ENCODE results near the gene PFDN5. TPM values are rescaled to one million over a fixed set of nuclear protein-coding genes. Genes with fewer than 3 reads are reported as not detected.

PFDN5 gene
- total RNA-seq, 2 donors from 2014 or later: 337 to 403 TPM

GRCh38 chr12:53334822-53335221 is 39.5 kb downstream of the PFDN5 start:
- no peak for DNase-seq
- 67% methylated on average over 7 to 8 of the region's 8 CpGs for WGBS, 2 donors
- H3K4me3 ChIP-seq: no peak overlapping the region
- no peaks in the 10 kb centered on the region for H3K36me3 ChIP-seq (replicated peaks in 1 of 2; ENCODE audit: insufficient read depth in 1 of 2, low read depth in 2 of 2)
- TF ChIP-seq CTCF (IDR thresholded peaks at IDR 0.05) (no peak), POLR2A (IDR thresholded peaks at IDR 0.05) (no peak)
- no peaks in the 10 kb centered on the region for H3K9me3 ChIP-seq
- intact Hi-C loops (cut with DNase I): no loop called here
- ATAC-seq: no peak
- H3K27me3 ChIP-seq: peaks cover 0 to 11% of the 10 kb centered on the region in 2 donors
- no peak overlapping the region for H3K27ac ChIP-seq
- no peaks in the 10 kb centered on the region for H3K4me1 ChIP-seq

DNA sequence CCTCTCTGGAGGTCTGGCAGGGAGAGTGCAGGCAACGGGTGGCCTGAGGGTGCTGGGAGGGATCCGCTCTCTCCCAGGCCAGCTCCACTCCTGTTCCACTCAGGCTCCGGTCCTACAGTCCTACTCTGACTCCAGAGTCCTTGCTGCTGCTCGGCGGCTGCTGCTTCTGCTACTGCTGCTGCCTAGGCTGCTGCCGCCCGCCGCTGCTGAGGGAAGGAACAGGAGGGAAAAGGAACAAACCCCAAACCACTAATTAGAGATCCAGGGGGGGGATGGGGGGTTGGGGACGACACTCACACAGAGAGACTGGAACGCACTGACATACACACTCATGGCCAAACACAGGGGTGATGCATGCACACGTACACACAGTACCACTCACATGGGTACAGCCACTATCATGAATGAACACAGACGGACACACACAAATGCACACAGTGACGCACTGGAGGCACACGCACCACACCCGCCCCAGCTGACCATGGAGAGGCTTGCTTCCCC is 40.9 kb downstream of the PFDN5 start, which contains the start of gene SP7:
TSS of gene SP7 (minus strand) at position 174 of the 501 bp plus-strand sequence. CDS start 708 bp downstream, outside the sequence.
- Histone ChIP-seq H3K27ac (no peak within 1 kb of the TSS), H3K4me3 (no peak within 1 kb of the TSS), H3K27me3 (peaks cover 0 to 11% of the 10 kb centered on the region in 2 donors), H3K4me1 (no peaks in the 10 kb centered on the region), H3K9me3 (no peaks in the 10 kb centered on the region), H3K36me3 (replicated peaks in 1 of 2; ENCODE audit: insufficient read depth in 1 of 2, low read depth in 2 of 2) (no peaks in the 10 kb centered on the region)
- WGBS, 2 donors: 40 to 50% methylated on average over 3 to 14 of the region's 15 CpGs
- DNase-seq: no peak
- TF ChIP-seq POLR2A (IDR thresholded peaks at IDR 0.05) (no peak), CTCF (IDR thresholded peaks at IDR 0.05) (no peak)
- ATAC-seq: peak; percentile 15
- intact Hi-C loops (cut with DNase I): no loop called here

DNA sequence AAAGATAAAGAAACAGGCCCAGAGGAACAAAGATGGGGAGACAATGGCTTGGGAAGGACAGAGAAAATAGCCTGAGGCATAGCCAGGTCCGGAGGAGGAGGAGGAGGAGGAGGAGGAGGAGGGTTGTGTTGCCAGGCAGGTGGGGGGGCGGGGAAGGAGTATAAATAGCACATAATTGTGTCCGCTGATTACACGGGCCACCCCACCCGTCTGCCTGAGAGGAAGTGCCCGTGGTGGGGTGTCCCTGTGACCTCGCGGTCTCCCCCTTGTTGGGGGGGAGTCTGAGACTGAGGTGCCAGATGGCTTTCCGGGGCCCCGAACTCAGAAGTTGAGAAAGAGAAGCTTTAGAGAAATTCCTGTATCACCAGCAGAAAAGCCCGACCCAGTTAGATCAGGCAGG is 42.7 kb downstream of the PFDN5 start:
- peaks cover 0 to 11% of the 10 kb centered on the region in 2 donors for H3K27me3 ChIP-seq
- TF ChIP-seq CTCF (IDR thresholded peaks at IDR 0.05) (no peak), POLR2A (IDR thresholded peaks at IDR 0.05) (no peak)
- intact Hi-C loops (cut with DNase I): no loop called here
- no peaks in the 10 kb centered on the region for H3K9me3 ChIP-seq
- H3K4me1 ChIP-seq: no peaks in the 10 kb centered on the region
- 32 to 35% methylated on average over 7 to 11 of the region's 11 CpGs for WGBS, 2 donors
- H3K36me3 ChIP-seq (replicated peaks in 1 of 2; ENCODE audit: insufficient read depth in 1 of 2, low read depth in 2 of 2): no peaks in the 10 kb centered on the region
- DNase-seq (no peak), ATAC-seq (no peak)
- H3K27ac ChIP-seq: no peak overlapping the region
- H3K4me3 ChIP-seq: no peak overlapping the region

DNA sequence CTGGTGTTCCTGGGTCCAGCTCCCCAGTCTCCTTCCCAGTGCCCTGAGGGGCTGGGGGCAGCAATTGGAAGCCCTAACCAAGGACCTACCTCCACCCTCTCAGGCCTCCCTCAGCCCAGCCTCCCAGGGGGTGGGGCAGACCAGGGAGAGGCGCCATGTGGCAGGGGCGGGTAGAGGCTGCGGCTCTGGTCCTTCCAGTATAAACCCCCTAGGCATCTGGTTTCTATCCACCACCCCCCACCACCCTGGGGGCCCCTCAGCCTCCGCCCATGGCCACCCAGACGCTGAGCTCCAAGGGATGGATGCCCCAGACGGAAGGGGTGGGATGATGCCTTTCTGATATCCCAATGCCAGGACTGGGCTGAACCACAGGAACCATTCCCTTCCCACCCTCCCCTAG is 43.6 kb downstream of the PFDN5 start:
- no peak overlapping the region for H3K4me3 ChIP-seq
- WGBS, 2 donors: 32 to 69% methylated on average over 3 to 4 of the region's 6 CpGs
- peaks cover 0 to 11% of the 10 kb centered on the region in 2 donors for H3K27me3 ChIP-seq
- intact Hi-C loops (cut with DNase I): no loop called here
- ATAC-seq (no peak), DNase-seq (no peak)
- H3K27ac ChIP-seq: no peak overlapping the region
- no peaks in the 10 kb centered on the region for H3K36me3 ChIP-seq (replicated peaks in 1 of 2; ENCODE audit: insufficient read depth in 1 of 2, low read depth in 2 of 2)
- TF ChIP-seq POLR2A (IDR thresholded peaks at IDR 0.05) (no peak), CTCF (IDR thresholded peaks at IDR 0.05) (no peak)
- H3K9me3 ChIP-seq: no peaks in the 10 kb centered on the region
- no peaks in the 10 kb centered on the region for H3K4me1 ChIP-seq

- ATAC-seq (no peak), DNase-seq (no peak)
- TF ChIP-seq POLR2A (IDR thresholded peaks at IDR 0.05) (no peak), CTCF (IDR thresholded peaks at IDR 0.05) (no peak)
- Histone ChIP-seq H3K27me3 (peaks cover 0 to 11% of the 10 kb centered on the region in 2 donors), H3K9me3 (no peaks in the 10 kb centered on the region), H3K4me3 (no peak overlapping the region), H3K36me3 (replicated peaks in 1 of 2; ENCODE audit: insufficient read depth in 1 of 2, low read depth in 2 of 2) (no peaks in the 10 kb centered on the region), H3K4me1 (peaks cover 6% of the 10 kb centered on the region), H3K27ac (no peak overlapping the region)
- intact Hi-C loops (cut with DNase I): no loop called here
- WGBS, 2 donors: 83 to 84% methylated on average over 6 to 8 of the region's 9 CpGs
Measured at GRCh38 chr12:53340398-53340797, 45.1 kb downstream of the PFDN5 start.
